Measurements from ENCODE around the gene TASOR. TPM values are rescaled to one million over a fixed set of nuclear protein-coding genes. Genes with fewer than 3 reads are reported as not detected.
A peak's percentile ranks its signal among the peaks of the same experiment; 100 is the strongest.
"Not testable (repeated sequence)": the region's sequence is repeated elsewhere in the genome, so short reads cannot be mapped to it uniquely, and the experiment has no call there.

The TASOR gene
- total RNA-seq, result 100 to 1,000 TPM in 3 of 4 donors, 10 to 100 TPM in 1; 93.7 to 129 (median 103) TPM

- H3K36me3 ChIP-seq, result no peaks in the 10 kb centered on the region
- DNase-seq, result peak; percentile 76 to 84
- 33 to 78% methylated on average over 13 to 42 of the region's 68 CpGs for WGBS, 2 donors
- H3K27me3 ChIP-seq, result no peaks in the 10 kb centered on the region
- intact Hi-C loops (cut with DNase I), result no loop called here
- H3K4me3 ChIP-seq (replicated peaks in 1 of 3), result peak within 1 kb of the TSS; percentile 77 to 91 (median 81)
- peaks cover 19 to 30% of the 10 kb centered on the region in 2 donors for H3K4me1 ChIP-seq
- H3K27ac ChIP-seq, result peak within 1 kb of the TSS; percentile 99
- TF ChIP-seq, protein P1, sequence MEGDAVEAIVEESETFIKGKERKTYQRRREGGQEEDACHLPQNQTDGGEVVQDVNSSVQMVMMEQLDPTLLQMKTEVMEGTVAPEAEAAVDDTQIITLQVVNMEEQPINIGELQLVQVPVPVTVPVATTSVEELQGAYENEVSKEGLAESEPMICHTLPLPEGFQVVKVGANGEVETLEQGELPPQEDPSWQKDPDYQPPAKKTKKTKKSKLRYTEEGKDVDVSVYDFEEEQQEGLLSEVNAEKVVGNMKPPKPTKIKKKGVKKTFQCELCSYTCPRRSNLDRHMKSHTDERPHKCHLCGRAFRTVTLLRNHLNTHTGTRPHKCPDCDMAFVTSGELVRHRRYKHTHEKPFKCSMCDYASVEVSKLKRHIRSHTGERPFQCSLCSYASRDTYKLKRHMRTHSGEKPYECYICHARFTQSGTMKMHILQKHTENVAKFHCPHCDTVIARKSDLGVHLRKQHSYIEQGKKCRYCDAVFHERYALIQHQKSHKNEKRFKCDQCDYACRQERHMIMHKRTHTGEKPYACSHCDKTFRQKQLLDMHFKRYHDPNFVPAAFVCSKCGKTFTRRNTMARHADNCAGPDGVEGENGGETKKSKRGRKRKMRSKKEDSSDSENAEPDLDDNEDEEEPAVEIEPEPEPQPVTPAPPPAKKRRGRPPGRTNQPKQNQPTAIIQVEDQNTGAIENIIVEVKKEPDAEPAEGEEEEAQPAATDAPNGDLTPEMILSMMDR (IDR thresholded peaks at IDR 0.05), result no peak
- TF ChIP-seq POLR2A (IDR thresholded peaks at IDR 0.05), result peak; percentile 49 to 84
- no peaks in the 10 kb centered on the region for H3K9me3 ChIP-seq
Observed at GRCh38 chr3:56683122-56683817, at the start of gene TASOR. TASOR (minus strand) TSS chr3:56683265; CDS start chr3:56683006, 259 bp downstream.

- WGBS, 2 donors, result 44 to 47% methylated on average over 8 of the region's 8 CpGs
- peaks cover 0 to 3% of the 10 kb centered on the region in 2 donors for H3K36me3 ChIP-seq
- no peak for TF ChIP-seq POLR2A (IDR thresholded peaks at IDR 0.05)
- TF ChIP-seq, protein P1 (IDR thresholded peaks at IDR 0.05), result no peak
- no peak overlapping the region for H3K4me3 ChIP-seq (replicated peaks in 1 of 3)
- intact Hi-C loops (cut with DNase I), result no loop called here
- peaks cover 9 to 29% of the 10 kb centered on the region in 2 donors for H3K4me1 ChIP-seq
- peak; percentile 83 to 84 for DNase-seq
- H3K27ac ChIP-seq, result peak overlapping the region; percentile 54 to 78 (median 76)
- no peaks in the 10 kb centered on the region for H3K27me3 ChIP-seq
- no peaks in the 10 kb centered on the region for H3K9me3 ChIP-seq
Observed at GRCh38 chr3:56732109-56732508, 49.0 kb upstream of the TASOR start.

- Histone ChIP-seq H3K27ac (peak overlapping the region; percentile 64 to 78 (median 76)), H3K27me3 (no peaks in the 10 kb centered on the region), H3K9me3 (no peaks in the 10 kb centered on the region), H3K36me3 (no peaks in the 10 kb centered on the region), H3K4me3 (replicated peaks in 1 of 3) (no peak overlapping the region), H3K4me1 (peaks cover 26 to 27% of the 10 kb centered on the region in 2 donors)
- 55 to 57% methylated on average over 3 of the region's 3 CpGs for WGBS, 2 donors
- peak in 1 of 2 donors; percentile 14 for DNase-seq
- intact Hi-C loops (cut with DNase I), result no loop called here
- TF ChIP-seq, protein P1 (IDR thresholded peaks at IDR 0.05), result no peak
- TF ChIP-seq POLR2A (IDR thresholded peaks at IDR 0.05), result no peak
Observed at GRCh38 chr3:56725175-56725574, 42.1 kb upstream of the TASOR start.

GRCh38 chr3:56724676-56725075 is 41.6 kb upstream of the TASOR start:
- TF ChIP-seq, protein P1 (IDR thresholded peaks at IDR 0.05), result peak in 1 of 6 experiments; percentile 3
- TF ChIP-seq POLR2A (IDR thresholded peaks at IDR 0.05), result no peak

DNA sequence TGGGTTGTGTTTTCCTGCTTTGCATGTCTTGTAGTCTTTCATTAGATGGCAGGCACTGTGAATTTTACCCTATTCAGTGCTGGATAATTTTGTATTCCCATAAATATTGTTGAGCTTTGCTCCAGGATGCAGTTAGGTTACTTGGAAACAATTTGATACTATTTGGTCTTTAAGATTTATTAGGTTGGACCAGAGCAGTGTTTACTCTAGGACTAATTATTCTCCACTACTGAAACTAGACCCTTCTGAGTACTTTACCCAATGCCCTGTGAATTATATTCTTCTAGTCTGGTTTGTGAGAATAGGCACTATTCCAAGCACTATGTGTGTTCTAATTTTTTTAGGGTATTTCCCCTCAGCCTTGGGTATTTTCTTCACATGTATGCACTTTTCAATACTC is 37.8 kb upstream of the TASOR start:
- Histone ChIP-seq H3K27ac (no peak overlapping the region), H3K27me3 (no peaks in the 10 kb centered on the region), H3K9me3 (no peaks in the 10 kb centered on the region), H3K4me3 (replicated peaks in 1 of 3) (no peak overlapping the region), H3K36me3 (no peaks in the 10 kb centered on the region), H3K4me1 (peaks cover 14 to 18% of the 10 kb centered on the region in 2 donors)
- intact Hi-C loops (cut with DNase I), result no loop called here
- TF ChIP-seq, protein P1 (IDR thresholded peaks at IDR 0.05), result no peak
- TF ChIP-seq POLR2A (IDR thresholded peaks at IDR 0.05), result no peak
- no peak for DNase-seq

More at GRCh38 chr3:56724676-56725075, 41.6 kb upstream of the TASOR start:
- Histone ChIP-seq H3K4me1 (peaks cover 26 to 27% of the 10 kb centered on the region in 2 donors), H3K4me3 (replicated peaks in 1 of 3) (no peak overlapping the region), H3K27me3 (no peaks in the 10 kb centered on the region), H3K36me3 (no peaks in the 10 kb centered on the region), H3K27ac (peak overlapping the region; percentile 64 to 78 (median 76)), H3K9me3 (no peaks in the 10 kb centered on the region)
- no peak for DNase-seq
- 63 to 65% methylated on average over 3 of the region's 3 CpGs for WGBS, 2 donors
- intact Hi-C loops (cut with DNase I), result no loop called here

DNA sequence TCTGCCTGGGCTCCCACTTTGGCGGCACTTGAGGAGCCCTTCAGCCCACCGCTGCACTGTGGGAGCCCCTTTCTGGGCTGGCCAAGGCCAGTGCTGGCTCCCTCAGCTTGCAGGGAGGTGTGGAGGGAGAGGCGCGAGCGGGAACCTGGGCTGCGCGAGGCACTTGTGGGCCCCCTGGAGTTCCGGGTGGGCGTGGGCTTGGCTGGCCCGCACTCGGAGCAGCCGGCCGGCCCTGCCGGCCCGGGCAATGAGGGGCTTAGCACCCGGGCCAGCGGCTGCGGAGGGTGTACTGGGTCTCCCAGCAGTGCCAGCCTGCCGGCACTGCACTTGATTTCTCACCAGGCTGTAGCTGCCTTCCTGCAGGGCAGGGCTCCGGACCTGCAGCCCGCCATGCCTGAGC is 35.7 kb upstream of the TASOR start:
- H3K4me1 ChIP-seq; H3K27me3 ChIP-seq; H3K9me3 ChIP-seq; H3K27ac ChIP-seq; intact Hi-C loops (cut with DNase I); H3K36me3 ChIP-seq; DNase-seq; H3K4me3 ChIP-seq (replicated peaks in 1 of 3): not testable (repeated sequence)
- 98 to 100% methylated on average over 2 to 13 of the region's 21 CpGs for WGBS, 2 donors

All from thyroid gland (tissue), 4 donors.